Inflammatory macrophage treated with lipopolysaccharide for 1 hour (primary cell): ENCODE measurements around the gene SGPL1.
A peak's percentile ranks its signal among the peaks of the same experiment; 100 is the strongest.

ENCODE experiments used
- DNase-seq, 2 donors: peaks; one replicate each; pipeline ENCODE4 v3.0.0-alpha.2; 2020 to 2022

The SGPL1 gene

DNA sequence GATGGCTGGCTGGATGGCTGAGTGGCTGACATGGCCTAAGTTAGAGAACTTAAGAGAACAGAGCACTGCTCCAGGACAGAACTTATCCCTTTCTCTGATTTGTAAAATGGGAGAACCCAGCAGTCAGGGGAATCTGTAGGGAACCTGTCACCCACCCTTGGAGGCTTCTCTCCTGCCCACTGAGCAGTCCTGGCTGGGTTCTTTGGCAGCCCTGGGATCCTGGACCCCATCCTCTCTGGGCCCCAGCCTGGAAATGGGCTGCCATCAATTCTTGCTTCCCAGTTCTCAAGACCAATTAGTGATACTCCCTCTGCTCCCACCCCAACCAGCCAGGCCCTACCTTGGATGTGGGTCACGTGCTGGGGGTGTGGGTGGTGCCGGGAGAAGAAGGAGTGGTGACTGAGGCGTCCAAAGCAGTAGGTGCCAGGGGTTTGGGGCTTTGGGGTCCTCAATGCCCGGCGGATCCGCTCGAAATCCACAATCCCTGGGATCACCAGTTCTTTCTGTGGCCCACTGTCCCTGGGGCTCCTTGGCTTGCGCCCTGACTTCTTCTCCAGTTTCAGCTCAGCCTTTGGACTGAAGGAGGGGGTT lies 34.2 kb upstream of the SGPL1 start:
- no peak for DNase-seq

DNA sequence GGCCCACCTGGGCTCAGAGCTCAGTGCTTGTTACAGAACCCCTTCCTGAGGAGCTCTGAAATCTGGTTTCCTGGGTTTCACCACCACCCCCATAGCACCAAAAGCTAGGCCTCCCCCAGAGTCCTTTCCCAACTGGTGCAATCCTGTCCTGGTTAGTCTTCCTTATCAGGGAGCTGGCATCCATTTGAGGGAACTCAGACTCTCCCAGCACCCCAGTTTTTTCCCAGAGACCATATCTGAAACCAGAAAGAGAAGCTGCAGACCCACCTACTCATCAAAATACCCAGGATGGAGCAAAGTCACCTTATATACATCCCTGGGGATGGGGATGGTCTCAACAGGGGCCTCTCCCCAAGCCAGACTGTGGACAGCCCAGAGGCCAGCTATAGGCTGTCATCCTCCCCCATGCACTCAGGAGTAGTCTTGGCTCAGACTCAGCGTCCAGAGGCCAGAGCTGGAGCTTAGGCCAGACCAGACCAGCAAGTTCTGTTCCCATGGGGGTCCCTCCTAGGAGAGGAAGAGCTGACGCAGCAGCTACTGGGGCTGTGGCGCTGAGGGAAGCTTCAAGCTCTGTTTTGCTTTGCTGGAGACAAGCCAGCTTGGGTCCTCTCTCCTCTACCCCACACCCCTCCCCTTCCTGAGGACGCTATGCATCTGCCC lies 33.5 kb upstream of the SGPL1 start:
- DNase-seq: peak; percentile 11 to 72

DNA sequence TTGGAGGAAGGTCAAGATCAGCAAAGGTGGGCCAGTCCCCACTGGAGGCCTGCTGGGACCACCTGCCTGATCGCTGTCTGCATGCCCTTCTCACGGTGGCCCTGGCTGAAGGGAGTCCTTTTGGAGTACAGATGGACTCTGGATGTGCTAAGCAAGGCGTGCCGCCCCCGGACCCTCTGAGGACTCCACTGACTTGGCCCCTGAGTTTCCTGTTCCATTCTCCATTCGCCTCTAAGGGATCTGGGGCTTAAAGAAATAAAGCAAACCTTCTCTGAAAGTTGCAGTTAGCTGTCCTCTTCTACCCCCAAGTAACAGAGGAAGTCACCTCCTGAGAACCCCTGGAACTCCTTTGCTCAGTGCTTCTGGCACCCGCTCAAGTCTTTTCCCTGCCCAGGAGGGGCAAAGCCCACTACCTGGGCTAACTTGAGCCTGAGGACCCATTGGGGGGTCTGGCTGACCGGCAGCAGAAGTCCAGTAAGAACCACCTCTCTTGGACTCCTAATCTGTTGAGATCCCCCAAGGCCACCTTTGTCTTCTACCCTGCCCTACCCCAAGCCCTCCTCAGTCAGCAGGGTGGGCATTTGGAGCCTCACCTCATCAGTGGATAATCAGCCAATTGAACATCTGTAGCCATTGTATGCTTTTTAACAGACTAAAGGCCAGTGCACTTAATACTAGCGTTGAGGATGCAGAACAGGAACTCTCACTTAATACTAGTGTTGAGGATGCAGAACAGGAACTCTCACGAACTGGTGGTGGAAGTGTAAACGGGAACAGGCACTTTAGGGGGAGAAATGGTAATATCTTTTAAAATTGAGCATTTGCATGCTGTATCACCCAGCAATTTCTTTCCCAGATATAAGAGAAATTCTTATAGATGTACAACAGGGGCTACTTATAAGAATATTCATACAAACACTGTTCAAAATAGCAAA lies 32.7 kb upstream of the SGPL1 start:
- DNase-seq: peak; percentile 57 to 59

DNA sequence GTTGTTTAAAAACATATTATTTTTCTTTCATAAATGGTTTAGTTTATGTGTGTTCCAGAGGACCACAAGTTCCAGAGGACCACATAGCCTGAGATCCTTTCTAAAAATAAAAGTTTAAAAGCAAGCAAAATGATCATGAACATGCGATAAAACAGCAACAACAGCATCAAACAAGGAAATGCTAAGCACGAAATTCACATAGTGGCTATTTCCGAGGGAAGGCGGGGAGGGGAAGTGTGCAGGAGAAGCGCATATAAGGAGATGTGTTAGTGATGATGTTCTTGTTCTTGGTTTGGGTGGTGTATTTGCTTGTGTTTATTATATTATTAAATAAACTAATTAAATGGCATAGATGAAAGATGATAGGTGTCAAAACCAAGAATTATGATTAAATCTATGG lies 31.7 kb upstream of the SGPL1 start:
- DNase-seq: peak in 1 of 2 donors; percentile 18

DNA sequence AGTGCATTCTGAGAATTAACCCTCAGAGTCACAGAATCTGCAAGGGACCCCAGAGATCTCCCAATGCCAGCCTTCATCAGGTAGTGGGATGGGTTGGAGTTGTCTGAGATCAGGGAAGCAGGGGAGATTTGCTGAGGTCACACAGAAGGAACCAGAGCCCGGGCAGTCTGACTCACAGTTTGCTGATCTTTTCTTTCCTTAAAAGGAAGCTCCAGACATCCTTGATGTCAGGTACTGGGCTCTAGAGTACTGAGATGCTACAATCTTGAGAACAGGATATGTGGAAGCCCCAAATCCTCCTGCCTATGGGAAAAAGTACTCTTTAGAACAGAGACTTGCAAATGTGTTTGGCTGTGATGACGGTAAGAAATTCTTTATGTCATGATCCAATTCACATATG lies 31.3 kb upstream of the SGPL1 start:
- peak; percentile 32 to 50 for DNase-seq

DNA sequence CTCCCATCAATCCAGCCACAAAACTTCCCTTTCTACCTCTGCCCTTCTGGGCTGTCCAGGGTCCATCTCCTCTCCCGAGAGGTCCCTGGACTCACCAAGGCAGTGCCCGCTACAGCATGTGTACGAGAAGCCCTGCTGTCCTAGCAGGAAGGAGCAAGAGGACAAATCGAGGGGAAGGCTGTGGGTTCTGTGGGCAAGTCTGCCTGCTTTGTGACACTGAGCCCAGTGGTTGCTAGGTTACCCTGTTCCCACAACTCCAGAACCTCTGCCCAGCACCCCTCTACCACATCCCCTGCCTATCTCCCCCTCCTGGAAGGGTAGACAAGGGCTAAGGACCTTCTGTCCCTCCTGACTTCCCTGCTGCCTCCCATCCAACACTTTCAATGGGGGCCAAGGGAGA lies 30.6 kb upstream of the SGPL1 start, which contains the start of gene TBATA:
TBATA (minus strand) TSS at position 188 of the 400 bp plus-strand sequence. CDS start 1,998 bp downstream, outside the sequence.
- no peak for DNase-seq

DNA sequence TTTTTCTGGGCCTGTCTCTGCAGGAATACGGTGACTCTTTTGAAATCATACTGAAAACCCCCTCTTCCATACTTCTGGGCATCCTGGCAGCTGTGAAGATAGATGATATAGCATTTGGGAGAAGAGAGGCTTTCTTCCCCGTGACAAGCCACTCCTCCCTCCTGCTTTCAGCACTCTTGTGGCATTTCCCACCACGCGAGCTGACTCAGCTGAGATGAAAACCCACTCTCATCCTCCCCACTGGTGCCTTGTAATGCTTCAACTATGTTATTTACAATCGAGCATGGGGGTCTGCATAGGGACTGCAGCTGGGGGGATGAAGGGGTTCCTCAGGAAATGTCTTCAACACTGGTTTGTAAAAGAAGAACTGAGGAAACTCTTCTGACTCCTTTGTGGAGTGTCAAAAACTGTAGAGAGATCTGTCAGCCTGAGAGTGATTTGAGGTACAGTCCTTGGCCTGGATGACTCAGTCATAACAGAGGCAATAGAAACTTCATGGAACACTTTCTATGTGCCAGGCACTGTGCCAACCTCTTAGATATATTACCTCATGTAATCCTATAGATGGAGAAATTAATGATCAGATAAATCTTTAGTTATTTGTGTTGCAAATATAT lies 28.8 kb upstream of the SGPL1 start:
- peak; percentile 47 to 48 for DNase-seq

DNA sequence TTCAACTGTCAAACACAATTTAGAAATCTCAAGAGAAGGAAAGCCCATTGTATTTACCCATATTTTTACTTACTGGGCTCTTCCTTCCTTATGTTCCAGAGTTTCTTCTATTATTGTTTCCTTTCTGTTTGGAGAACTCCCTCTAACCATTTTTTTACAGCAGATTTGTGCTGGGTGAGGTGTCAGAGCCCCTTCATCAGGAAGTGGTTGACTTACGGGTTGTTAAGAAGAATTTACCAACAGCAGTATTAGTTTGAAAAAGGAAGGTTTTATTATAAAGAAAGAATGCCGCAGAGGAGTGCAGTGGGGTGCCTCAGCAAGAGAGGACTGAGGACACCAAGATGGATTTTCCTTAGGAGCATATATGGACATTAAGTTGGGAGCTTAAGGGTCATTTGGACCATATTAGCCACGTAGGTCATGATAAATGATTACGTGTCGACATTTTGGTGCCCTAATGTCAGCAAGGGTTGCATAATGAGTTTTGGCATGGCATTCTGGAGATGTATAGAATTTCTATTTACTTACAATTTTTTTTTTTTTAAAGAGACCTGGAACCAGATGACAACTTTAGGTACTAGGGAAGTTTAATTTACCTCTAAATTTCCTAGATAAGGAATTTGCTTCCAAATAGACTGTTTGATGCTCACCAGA lies 24.2 kb upstream of the SGPL1 start:
- DNase-seq: no peak

DNA sequence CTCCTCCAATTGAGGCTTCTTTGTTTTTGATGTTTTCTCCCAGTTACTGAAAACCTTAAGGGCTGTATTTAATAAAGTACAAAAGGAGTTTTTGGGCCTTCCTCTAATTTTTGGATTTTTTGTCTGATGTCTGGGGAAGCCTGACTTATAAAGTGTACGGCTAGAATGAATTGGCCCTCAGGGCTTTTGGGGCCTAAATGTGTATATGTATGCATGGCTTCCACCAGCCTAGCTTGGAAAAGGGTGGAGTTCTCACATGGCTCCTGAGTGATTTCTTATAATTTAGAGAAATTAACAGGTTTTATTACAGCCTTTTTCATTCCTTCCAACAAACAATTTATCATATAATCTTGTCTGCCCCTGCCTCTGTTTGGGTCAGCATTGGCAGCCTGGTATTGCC lies 20.1 kb upstream of the SGPL1 start:
- no peak for DNase-seq

DNA sequence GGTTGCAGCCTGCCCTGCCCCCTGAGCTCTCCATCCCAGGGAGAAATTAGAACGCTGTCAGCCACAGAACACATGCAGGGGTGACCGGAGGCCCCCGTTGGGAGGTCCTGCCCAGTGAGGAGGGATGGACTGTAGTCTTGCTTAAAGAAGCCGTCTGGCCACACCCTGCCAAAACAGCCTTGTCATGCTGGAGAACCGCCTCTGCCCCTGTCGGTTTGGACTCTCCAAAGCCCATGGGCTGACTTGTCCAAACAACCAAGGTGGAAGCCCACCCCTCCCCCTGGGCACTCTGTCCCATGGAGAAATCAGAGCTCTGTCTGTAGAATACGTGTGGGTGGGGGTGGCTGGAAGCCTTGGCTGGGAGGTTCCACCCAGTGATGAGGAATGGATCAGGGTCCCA lies 17.9 kb upstream of the SGPL1 start:
- peak in 1 of 2 donors; percentile 16 for DNase-seq

DNA sequence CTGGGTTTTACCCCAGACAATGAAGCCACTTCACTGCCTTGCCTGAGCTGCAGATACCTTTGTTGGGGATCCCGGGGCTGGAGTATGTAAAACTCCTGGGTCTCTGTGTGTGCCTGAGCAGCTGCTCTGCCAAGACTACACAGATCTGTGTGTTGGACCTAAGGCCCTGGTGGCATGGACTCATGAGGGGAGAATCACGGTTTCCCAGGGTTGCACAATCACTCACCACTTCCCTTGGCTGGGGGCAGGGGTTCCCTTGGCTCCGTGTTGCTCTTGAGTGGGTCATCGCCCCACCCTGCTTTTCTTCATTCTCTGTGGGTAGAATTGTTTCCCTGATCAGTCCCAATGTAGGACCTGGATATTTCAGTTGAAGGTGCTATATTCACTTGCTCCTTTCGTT lies 16.6 kb upstream of the SGPL1 start:
- DNase-seq: peak; percentile 68 to 70

DNA sequence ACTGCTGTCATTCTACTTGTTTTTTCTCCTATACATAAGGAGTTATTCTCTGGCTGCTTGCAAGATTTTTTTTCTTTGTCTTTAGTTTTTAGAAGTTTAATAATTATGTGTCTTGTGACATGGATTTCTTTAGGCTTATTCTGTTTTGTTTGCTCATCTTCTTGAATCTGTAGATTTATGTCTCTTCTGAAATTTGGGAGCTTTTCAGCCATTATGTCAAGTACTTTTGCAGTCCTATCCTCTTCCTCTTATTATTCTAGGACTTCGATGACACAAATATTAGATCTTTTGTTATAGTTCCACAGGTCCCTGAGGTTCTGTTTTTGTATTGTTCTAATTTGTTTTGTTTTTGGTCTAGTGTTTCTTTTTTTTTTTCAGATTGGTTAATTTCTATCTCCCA lies 13.9 kb upstream of the SGPL1 start:
- DNase-seq: no peak

DNA sequence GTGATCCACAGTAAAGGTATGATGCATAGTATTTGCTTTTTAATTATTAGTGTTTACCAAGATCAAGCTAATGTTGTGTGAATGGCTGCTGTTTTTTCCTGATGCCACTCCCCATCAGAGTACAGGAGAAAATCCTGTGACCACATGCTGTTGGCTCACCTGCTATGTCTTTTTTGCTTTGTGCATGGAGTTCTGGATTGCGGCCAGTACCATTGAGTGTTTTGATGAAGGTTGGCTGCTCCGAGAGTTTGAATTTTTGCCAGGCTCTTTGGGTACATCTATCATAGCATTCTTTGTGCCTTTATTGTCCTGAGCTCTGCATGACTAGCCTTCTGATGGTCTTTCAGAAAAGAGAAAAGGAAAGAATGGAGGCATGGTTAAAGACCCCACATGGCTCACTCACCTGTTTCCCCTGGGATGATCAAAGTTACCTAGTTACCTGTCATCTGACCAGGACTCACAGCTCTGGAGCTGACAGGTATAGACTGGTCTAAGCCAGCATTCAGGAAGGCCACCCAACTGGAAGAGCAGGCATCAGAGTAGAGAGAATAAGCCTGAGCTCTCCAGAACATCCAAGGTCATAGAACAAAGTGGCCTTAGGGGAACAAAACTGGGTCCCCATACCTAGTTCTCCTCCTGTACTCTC lies 11.8 kb upstream of the SGPL1 start:
- DNase-seq: no peak

DNA sequence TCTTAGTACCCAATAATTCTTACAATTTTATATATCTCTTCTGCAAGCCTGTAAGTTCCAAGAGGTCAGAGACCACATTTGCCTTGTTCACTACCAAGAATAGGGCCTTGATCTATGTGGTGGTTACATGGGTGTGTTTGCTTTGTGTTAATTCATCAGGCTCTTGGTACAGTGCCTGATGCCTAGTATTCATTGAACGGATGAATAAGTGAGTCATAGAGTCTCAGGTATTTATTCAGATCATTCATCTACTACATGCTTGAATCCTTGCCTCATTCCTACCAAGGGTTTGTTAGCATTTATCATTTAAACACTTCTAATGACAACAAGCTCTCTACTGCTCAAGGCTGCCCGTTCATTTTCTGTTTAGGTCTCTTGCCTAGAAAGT lies 11.3 kb upstream of the SGPL1 start:
- DNase-seq: no peak

DNA sequence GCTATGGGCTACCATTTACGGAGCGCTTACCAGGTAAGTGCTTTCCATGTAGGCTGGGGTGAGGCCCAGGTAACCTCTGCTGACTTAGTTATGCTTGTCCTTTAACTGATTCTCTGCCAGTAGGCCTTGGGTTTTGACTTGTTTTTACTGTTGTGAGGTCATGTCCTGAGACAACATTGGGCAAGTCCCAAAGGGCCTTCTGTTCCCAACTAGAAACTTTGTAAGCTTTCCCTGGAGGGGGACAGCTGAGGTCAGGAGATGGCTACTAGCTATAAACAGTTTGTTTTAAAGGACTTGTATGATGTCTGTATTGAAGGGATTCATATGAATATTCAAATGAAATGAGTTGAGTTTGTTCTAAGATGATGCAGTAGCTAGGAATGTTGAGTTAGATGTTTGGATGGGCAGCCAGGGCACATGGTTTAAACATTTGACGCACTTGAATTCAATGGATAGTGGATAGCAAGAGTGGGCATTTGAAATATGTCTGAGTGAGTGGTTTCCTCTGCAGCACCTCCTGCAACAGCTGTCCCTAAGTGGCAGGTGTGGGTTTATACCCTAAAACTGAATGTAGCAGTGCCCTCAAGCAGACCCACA lies 10.0 kb upstream of the SGPL1 start:
- no peak for DNase-seq

DNA sequence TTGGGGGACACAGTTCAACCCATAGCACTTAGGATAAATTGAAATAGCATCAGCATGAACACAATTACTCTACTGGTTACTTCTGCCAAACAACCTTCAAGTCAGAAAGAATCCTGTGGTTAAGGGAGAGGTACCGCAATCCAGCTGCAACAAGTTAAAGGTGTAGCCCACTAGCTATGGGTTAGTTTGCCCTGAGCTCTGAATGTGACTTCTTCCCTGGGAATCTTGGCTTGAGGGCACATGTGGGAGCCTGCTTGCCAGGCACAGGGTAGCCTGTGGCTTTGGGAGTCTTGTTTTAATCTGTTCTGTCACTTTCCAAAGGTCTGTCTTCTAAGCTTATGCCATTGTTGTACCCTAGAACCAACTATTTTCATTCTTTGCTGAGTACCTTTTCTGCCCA lies 8.9 kb upstream of the SGPL1 start:
- DNase-seq: no peak

DNA sequence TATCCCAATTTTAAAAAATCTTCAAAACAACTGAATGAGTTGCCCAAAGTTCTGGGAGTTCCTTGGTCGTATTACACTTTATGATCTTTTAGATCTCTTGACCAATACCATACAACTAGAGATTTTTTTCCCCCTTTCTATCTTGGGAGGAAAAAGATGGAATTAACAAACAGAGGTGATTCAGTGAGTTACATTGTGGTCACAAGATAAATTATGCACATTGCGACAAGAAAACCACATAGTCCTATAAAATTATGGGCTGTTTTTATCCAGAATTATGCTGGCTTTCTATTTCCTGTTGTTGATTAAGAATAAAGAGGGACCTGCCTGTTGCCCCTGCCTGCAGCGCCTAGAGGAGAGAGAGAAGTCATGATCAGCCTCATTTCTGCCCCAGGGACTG lies 8.2 kb upstream of the SGPL1 start:
- no peak for DNase-seq

DNA sequence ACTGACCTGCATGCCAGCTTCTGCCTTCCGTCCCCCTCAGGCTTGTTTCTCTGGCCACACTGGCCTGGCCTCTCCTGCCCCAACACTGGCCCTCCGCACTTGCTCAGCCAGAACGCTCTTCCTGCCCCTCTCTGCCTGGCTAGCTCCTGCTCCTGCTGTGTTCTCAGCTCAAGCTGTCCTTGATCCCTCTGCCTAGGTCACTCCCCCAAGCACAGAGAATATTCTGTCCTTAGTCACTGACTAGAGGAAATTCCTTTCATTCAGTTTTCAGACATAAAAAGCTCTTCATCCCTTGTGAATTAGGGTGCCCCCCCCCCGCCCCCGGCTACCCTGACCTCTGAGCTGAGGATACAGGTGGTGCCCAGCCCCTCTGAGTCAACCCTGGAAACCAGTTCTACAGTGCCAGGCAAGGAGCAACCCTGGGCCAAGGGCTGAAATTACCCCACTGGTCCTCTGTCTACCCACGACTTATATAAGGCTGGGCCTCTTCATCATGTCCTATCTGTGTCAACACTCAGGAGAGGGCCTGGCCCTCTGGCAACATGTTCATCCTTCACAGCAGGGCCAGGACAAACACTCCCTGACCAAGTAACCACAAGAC lies 6.6 kb upstream of the SGPL1 start:
- DNase-seq: no peak

DNA sequence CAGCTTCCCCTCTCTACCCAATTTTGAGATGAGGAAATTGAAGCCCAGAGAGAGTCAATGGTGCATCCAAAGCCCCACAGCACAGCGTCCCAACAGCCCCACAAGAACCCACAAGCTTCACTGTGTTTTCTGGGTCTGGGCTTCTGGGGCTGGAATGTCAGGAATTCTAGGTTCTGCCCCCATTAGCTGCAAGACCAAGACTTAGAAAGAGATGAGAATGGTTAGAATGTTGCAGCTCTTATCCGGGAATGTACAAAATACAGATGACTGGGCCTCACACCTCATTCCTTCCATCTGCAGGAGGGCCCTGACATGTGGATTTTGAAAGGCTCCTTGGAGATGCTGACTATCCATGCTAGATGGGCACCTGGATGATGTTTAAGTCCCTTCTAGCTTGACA lies 6.0 kb upstream of the SGPL1 start:
- no peak for DNase-seq

DNA sequence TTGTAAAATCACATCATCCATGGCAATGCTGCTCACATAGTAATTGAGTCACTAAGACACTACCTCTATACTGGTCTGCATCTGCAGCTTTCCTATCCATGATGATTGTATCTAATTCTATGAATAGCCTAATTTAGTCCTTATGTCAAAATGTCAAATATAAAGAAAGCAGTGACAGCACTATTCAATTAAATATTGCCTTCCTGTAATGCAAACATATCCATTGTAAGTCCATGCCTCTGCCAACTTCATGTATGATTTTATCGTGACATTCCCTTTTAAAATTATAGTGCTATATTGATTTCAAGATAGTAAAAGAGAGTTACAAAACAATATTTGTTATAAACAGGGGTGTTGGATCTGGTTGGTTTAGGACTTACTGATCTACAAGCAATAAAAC lies 4.8 kb upstream of the SGPL1 start:
- DNase-seq: no peak

DNA sequence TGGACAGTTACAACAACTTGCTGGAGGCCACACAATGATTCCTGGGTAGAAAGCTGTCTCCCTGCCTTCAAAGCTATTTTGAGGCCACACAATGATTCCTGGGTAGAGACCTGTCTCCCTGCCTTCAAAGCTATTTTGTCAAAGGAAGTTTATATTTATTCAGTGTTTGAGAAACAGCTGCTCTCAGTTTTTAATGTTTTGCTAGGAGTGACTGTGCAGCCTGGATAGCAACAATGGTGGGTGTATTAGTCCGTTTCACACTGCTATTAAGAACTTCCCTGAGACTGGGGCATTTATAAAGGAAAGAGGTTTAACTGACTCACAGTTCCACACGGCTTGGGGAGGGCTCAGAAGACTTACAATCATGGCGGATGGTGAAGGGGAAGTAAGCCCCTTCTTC lies 3.9 kb upstream of the SGPL1 start:
- DNase-seq: no peak

DNA sequence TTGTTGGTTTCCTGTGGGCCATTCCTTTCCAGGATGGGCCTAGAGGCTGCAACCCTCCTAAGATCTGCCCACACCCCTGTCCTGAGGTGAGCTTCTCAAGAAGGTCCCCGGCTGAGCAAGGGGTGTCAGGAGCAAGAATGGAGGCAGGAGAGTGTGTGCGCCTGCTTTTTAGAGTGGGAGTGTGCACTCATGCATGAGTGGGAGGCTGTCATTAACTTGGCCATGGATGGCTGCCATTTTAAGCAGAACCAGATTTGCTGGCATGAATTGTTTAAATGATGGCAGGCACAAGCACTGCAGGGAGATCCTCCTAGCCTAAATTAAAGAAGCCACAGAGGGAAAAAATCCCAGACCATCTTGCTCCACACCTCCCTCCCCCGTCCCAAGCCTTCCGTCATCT lies 2.9 kb upstream of the SGPL1 start:
- no peak for DNase-seq
